HepG2 (cell line): Measurements from ENCODE around the gene RGL1. TPM values are rescaled to one million over a fixed set of nuclear protein-coding genes. Genes with fewer than 3 reads are reported as not detected.

Source experiments
- ATAC-seq: fragments of 200-7000 bp; cut with Tn5 transposase; 3 replicates; pipeline ENCODE4 v1.9.1; 2020; ENCODE audit warnings: mild to moderate bottlenecking, moderate library complexity
- BruUV-seq: library from RNA; stranded (reverse); fragments of 400-500 nt; replicated peaks from 2 replicates; lab custom pipeline; 2021; lab: Mats Ljungman, UMichigan
- CTCF ChIA-PET: fragments of 300-600 bp; formaldehyde crosslinking; extraction: SDS; loops from one replicate; lab custom pipeline; 2021; ENCODE audit warnings: low total read pairs, inconsistent platforms, low intra/inter-chr PET ratio; lab: Yijun Ruan, JAX
- POLR2A ChIA-PET: fragments of 350-600 bp; sonication (Branson Sonifier 250); formaldehyde crosslinking; loops from one replicate; lab custom pipeline; 2020; ENCODE audit warnings: antibody characterized with exemption, inconsistent platforms; lab: Yijun Ruan, JAX
- DNase-seq: peaks from one replicate; pipeline ENCODE4 v3.0.0-alpha.2; 2015; ENCODE audit warnings: low spot score
- FAIRE-seq: peaks from 3 replicates; lab custom pipeline; 2011; peaks lifted over from hg19 to GRCh38; lab: Jason Lieb, UNC
- H2AFZ ChIP-seq: one replicate; pipeline ENCODE4 v1.6.1; 2011; ENCODE audit warnings: low read length, inconsistent platforms
- H3K27ac ChIP-seq: fragments of 300-600 bp; 3 replicates; pipeline ENCODE4 v1.8.0; 2011; ENCODE audit warnings: mixed run types, mild to moderate bottlenecking, mixed read lengths, low read length, inconsistent platforms; ENCODE audit not compliant: insufficient read depth; ENCODE audit errors: extremely low read length
- H3K27me3 ChIP-seq, 2 experiments: fragments of 200-600 bp in 1 of 2; 2 replicates in 1 of 2; 3 replicates in 1 of 2; pipeline versions ENCODE4 v1.6.0 to v1.8.0; 2011; ENCODE audit warnings: low read length in 2 of 2, mild to moderate bottlenecking in 2 of 2, moderate library complexity in 2 of 2, inconsistent platforms in 1 of 2; ENCODE audit not compliant: insufficient read depth in 2 of 2, control insufficient read depth in 1 of 2
- H3K36me3 ChIP-seq, 2 experiments: fragments of 200-600 bp in 1 of 2; replicated peaks in 1 of 2; 2 replicates in 1 of 2; 3 replicates in 1 of 2; pipeline versions ENCODE4 v1.5.1 to v1.8.0; 2011; ENCODE audit warnings: low read length in 2 of 2, inconsistent platforms in 1 of 2; ENCODE audit not compliant: insufficient read depth in 2 of 2, control insufficient read depth in 1 of 2
- H3K4me1 ChIP-seq: 2 replicates; pipeline ENCODE4 v1.5.1; 2012; ENCODE audit warnings: low read length, inconsistent platforms; ENCODE audit not compliant: insufficient read depth
- H3K4me2 ChIP-seq: 2 replicates; pipeline ENCODE4 v1.6.0; 2011; ENCODE audit warnings: low read depth, low read length, inconsistent platforms
- H3K4me3 ChIP-seq, 3 experiments: fragments of 200-600 bp in 1 of 3; sonication (generic), shearing (Covaris generic) in 1 of 3; replicated peaks in 1 of 3; 2 replicates each; pipeline ENCODE4 v1.5.1; 2011 to 2016; ENCODE audit warnings: low read length in 3 of 3, inconsistent platforms in 2 of 3, low read depth in 2 of 3, mild to moderate bottlenecking in 2 of 3, control low read depth in 1 of 3, mixed read lengths in 1 of 3; ENCODE audit not compliant: insufficient read depth in 1 of 3
- H3K79me2 ChIP-seq: one replicate; pipeline ENCODE4 v1.6.1; 2011; ENCODE audit warnings: low read length, inconsistent platforms; ENCODE audit not compliant: insufficient read depth
- H3K9ac ChIP-seq: 2 replicates; pipeline ENCODE4 v1.6.0; 2011; ENCODE audit warnings: mild to moderate bottlenecking, low read depth, low read length, inconsistent platforms; ENCODE audit not compliant: insufficient read depth
- H3K9me3 ChIP-seq: 2 replicates; pipeline ENCODE4 v1.5.1; 2012; ENCODE audit warnings: mild to moderate bottlenecking, low read length
- H4K20me1 ChIP-seq: 2 replicates; pipeline ENCODE4 v1.6.0; 2011; ENCODE audit warnings: inconsistent platforms, mild to moderate bottlenecking, low read length, moderate library complexity; ENCODE audit not compliant: insufficient read depth
- FOSL2 ChIP-seq: sonication (generic); formaldehyde crosslinking; IDR thresholded peaks from 2 replicates; pipeline ENCODE4 v1.4.0; 2020; ENCODE audit warnings: missing genetic modification reagents
- GZF1 ChIP-seq: sonication (generic); formaldehyde crosslinking; IDR thresholded peaks from 2 replicates; pipeline ENCODE4 v1.5.1; 2020; ENCODE audit warnings: mild to moderate bottlenecking, missing genetic modification reagents
- HOXA3 ChIP-seq: sonication (generic); formaldehyde crosslinking; IDR thresholded peaks from 2 replicates; pipeline ENCODE4 v1.5.0; 2020; ENCODE audit warnings: missing genetic modification reagents
- IRX3 ChIP-seq: sonication (generic); formaldehyde crosslinking; IDR thresholded peaks from 2 replicates; pipeline ENCODE4 v1.8.1; 2023; ENCODE audit warnings: mild to moderate bottlenecking, low read depth, missing genetic modification reagents, borderline replicate concordance
- NR3C1 ChIP-seq: sonication (generic); formaldehyde crosslinking; IDR thresholded peaks from 2 replicates; pipeline ENCODE4 v1.4.0; 2020; ENCODE audit warnings: missing genetic modification reagents
- PHB2 ChIP-seq: fragments of 450-650 bp; IDR thresholded peaks from 2 replicates; pipeline ENCODE4 v1.6.1; 2018; ENCODE audit not compliant: partially characterized antibody
- PTBP1 ChIP-seq: fragments of 200-400 bp; formaldehyde crosslinking; IDR thresholded peaks from 2 replicates; pipeline ENCODE4 v1.6.1; 2018; ENCODE audit warnings: low read length, low read depth; ENCODE audit not compliant: poor library complexity, severe bottlenecking
- RBM39 ChIP-seq: fragments of 200-400 bp; formaldehyde crosslinking; IDR thresholded peaks from one replicate; pipeline ENCODE4 v1.6.1; 2018; ENCODE audit warnings: antibody characterized with exemption, mild to moderate bottlenecking, low read depth, low read length; ENCODE audit not compliant: poor library complexity, severe bottlenecking
- SETDB1 ChIP-seq: sonication (generic); formaldehyde crosslinking; IDR thresholded peaks from 2 replicates; pipeline ENCODE4 v1.5.1; 2020; ENCODE audit warnings: missing genetic modification reagents, mild to moderate bottlenecking, borderline replicate concordance
- SP2 ChIP-seq: sonication (generic); formaldehyde crosslinking; IDR thresholded peaks from 2 replicates; pipeline ENCODE4 v1.5.1; 2020; ENCODE audit warnings: mild to moderate bottlenecking, missing genetic modification reagents
- USF2 ChIP-seq, 2 experiments: sonication (generic) in 1 of 2; formaldehyde crosslinking in 1 of 2; IDR thresholded peaks; 2 replicates each; pipeline versions ENCODE4 v1.5.1 to v1.6.1; 2011 to 2020; ENCODE audit warnings: borderline replicate concordance in 1 of 2, low read depth in 1 of 2, low read length in 1 of 2, mild to moderate bottlenecking in 1 of 2, missing genetic modification reagents in 1 of 2, moderate library complexity in 1 of 2
- ZNF329 ChIP-seq: sonication (generic); formaldehyde crosslinking; IDR thresholded peaks from 2 replicates; pipeline ENCODE4 v1.9.0; 2021; ENCODE audit warnings: low read depth, mild to moderate bottlenecking, missing genetic modification reagents
- ZNF546 ChIP-seq: sonication (generic); formaldehyde crosslinking; conservative IDR thresholded peaks from 2 replicates; pipeline ENCODE4 v1.8.1; 2023; ENCODE audit warnings: mild to moderate bottlenecking, missing genetic modification reagents
- ZNF776 ChIP-seq: sonication (generic); formaldehyde crosslinking; IDR thresholded peaks from 2 replicates; pipeline ENCODE4 v1.4.0; 2020; ENCODE audit warnings: mild to moderate bottlenecking, missing genetic modification reagents
- ZSCAN9 ChIP-seq: IDR thresholded peaks from 2 replicates; pipeline ENCODE4 v1.6.1; 2016; ENCODE audit warnings: borderline replicate concordance
- WGBS: methylation state at CpG from one replicate; pipeline ENCODE4 v1.1.6; 2017; ENCODE audit warnings: low lambda C conversion rate; 5-methylcytosine and 5-hydroxymethylcytosine counted together
- in situ Hi-C: cut with HindIII; loops from 2 replicates; pipeline ENCODE4 v1.10.0; 2017; ENCODE audit warnings: low pct_unique_long_range_greater_than_20kb; ENCODE audit not compliant: extremely low pct_ligation_motif_present
- intact Hi-C: fragments of 100-400 bp; cut with micrococcal nuclease; formaldehyde crosslinking; loops from one replicate; pipeline ENCODE4 v1.10.0; 2022; ENCODE audit not compliant: unreplicated experiment
- polyA plus RNA-seq, 8 experiments: library from polyadenylated mRNA; depleted of rRNA in 3 of 8; stranded (reverse) in 7 of 8; unstranded in 1 of 8; fragments of >200 nt; fragmentation: Illumina TruSeq in 4 of 8; extraction: Trizol in 4 of 8; gene quantifications; 2 replicates each; pipeline versions ENCODE4 v1.2.1 to v1.2.3, GENCODE V29; 2011 to 2016; ENCODE audit warnings: low read depth in 4 of 8, missing spikeins in 1 of 8, mixed read lengths in 1 of 8; ENCODE audit not compliant: insufficient read depth in 1 of 8
- total RNA-seq, 5 experiments: library from RNA; depleted of rRNA; stranded (reverse); fragments of >200 nt; fragmentation: Illumina TruSeq; extraction: Trizol; gene quantifications; 2 replicates each; pipeline ENCODE4 v1.2.3, GENCODE V29; 2016; ENCODE audit warnings: low read depth in 1 of 5
- TF ChIP-seq, protein P1 (sequence below): sonication (generic); formaldehyde crosslinking; IDR thresholded peaks from 2 replicates; pipeline ENCODE4 v1.8.0; 2022; ENCODE audit warnings: missing genetic modification reagents, low read depth, mild to moderate bottlenecking, borderline replicate concordance

Gene RGL1
- total and polyA plus RNA-seq, 2 of the 13 experiments (the other 11 are each of a cell fraction or from before 2014, with no cell fraction given), result 3.5 to 4.7 TPM

- CTCF ChIA-PET, result no interaction called here
- intact Hi-C loops, result loop anchor here (5.0 kb wide), 1 partner anchor 68 kb away; no protein-coding TSS in a partner anchor
- in situ Hi-C loops, result no loop called here
- no peak for TF ChIP-seq PTBP1
- no peak for TF ChIP-seq USF2 (IDR thresholded peaks at IDR 0.05; ENCODE audit: low read depth, low read length)
- TF ChIP-seq USF2 (CRISPR knock-in tag; IDR thresholded peaks at IDR 0.05; ENCODE audit: borderline replicate concordance), result no peak
- no peak for TF ChIP-seq HOXA3 (CRISPR knock-in tag)
- no peak for TF ChIP-seq IRX3 (CRISPR knock-in tag)
- TF ChIP-seq SP2 (CRISPR knock-in tag), result no peak
- TF ChIP-seq ZNF776 (CRISPR knock-in tag), result no peak
- no peak for TF ChIP-seq SETDB1 (CRISPR knock-in tag)
- TF ChIP-seq GZF1 (CRISPR knock-in tag), result no peak
- TF ChIP-seq, protein P1, sequence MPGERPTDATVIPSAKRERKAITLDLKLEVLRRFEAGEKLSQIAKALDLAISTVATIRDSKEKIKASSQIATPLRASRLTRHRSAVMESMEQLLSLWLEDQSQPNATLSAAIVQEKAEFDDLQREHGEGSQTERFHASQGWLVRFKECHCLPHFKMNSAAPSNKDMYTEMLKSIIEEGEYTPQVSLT (CRISPR knock-in tag), result no peak
- TF ChIP-seq PHB2, result no peak
- TF ChIP-seq ZNF546 (CRISPR knock-in tag), result no peak
- no peak for TF ChIP-seq RBM39
- no peak for TF ChIP-seq FOSL2
- TF ChIP-seq NR3C1 (CRISPR knock-in tag), result no peak
- no peak for TF ChIP-seq ZNF329 (CRISPR knock-in tag)
- TF ChIP-seq ZSCAN9 (CRISPR knock-in tag), result no peak
These were observed 75.8 kb downstream of the RGL1 start for GRCh38 chr1:183880531-183881243.

More at GRCh38 chr1:183880531-183881243, 75.8 kb downstream of the RGL1 start:
- Histone ChIP-seq H3K9ac (no peak overlapping the region), H3K4me1 (peaks cover 27% of the 10 kb centered on the region), H2AFZ (no peak overlapping the region), H3K27ac (no peak overlapping the region), H3K4me2 (no peak overlapping the region), H4K20me1 (no peaks in the 10 kb centered on the region), H3K9me3 (no peaks in the 10 kb centered on the region), H3K36me3 (peaks cover 3% of the 10 kb centered on the region in 2 experiments; a peak in 1 of 5 replicates), H3K79me2 (no peaks in the 10 kb centered on the region), H3K27me3 (no peaks in the 10 kb centered on the region), H3K4me3 (no peak overlapping the region)
- 98% methylated on average over 6 of the region's 6 CpGs for WGBS
- BruUV-seq, result no TSS peak
- FAIRE-seq (no peak), DNase-seq (no peak), ATAC-seq (no peak)
- POLR2A ChIA-PET, result interaction anchor here (1.2 to 1.7 kb wide), 3 partner anchors 12 to 170 kb away, joined by 3 to 10 read pairs (median 5); partner anchors contain the start of gene TSEN15
